SK-N-SH (cell line): ENCODE results near the gene ERI3.

ENCODE experiments used
- EP300 ChIP-seq, 2 experiments: IDR thresholded peaks; 2 replicates each; pipeline versions ENCODE4 v1.4.0 to v1.6.1; 2012; ENCODE audit warnings: borderline replicate concordance in 1 of 2, low read depth in 1 of 2, low read length in 1 of 2
- EZH2phosphoT487 ChIP-seq: fragments of 200-600 bp; sonication (generic); IDR thresholded peaks from 2 replicates; pipeline ENCODE4 v1.6.1; 2017; ENCODE audit warnings: low read depth, mixed run types, mild to moderate bottlenecking, antibody characterized with exemption, moderate library complexity, borderline replicate concordance
- FOXJ3 ChIP-seq: sonication (generic); formaldehyde crosslinking; IDR thresholded peaks from 2 replicates; pipeline ENCODE4 v1.5.1; 2020; ENCODE audit warnings: mild to moderate bottlenecking, missing genetic modification reagents
- GABPA ChIP-seq: IDR thresholded peaks from 2 replicates; pipeline ENCODE4 v1.4.0; 2012; ENCODE audit warnings: low read depth, mild to moderate bottlenecking
- POLR2AphosphoS5 ChIP-seq: IDR thresholded peaks from 2 replicates; pipeline ENCODE4 v1.6.1; 2012; ENCODE audit warnings: low read depth, low read length
- RFX5 ChIP-seq: IDR thresholded peaks from 2 replicates; pipeline ENCODE4 v1.6.1; 2012; ENCODE audit warnings: mild to moderate bottlenecking, improper control_type of control experiment, low read length
- RXRA ChIP-seq: IDR thresholded peaks from 2 replicates; pipeline ENCODE4 v1.4.0; 2012; ENCODE audit warnings: low read depth, mild to moderate bottlenecking, borderline replicate concordance
- SMC3 ChIP-seq: IDR thresholded peaks from 2 replicates; pipeline ENCODE4 v1.6.1; 2012; ENCODE audit warnings: low read depth, low read length, improper control_type of control experiment
- TAF1 ChIP-seq: IDR thresholded peaks from 2 replicates; pipeline ENCODE4 v1.6.1; 2012; ENCODE audit warnings: low read depth, mild to moderate bottlenecking, low read length, moderate library complexity, borderline replicate concordance
- YY1 ChIP-seq: IDR thresholded peaks from 2 replicates; pipeline ENCODE4 v1.4.0; 2012; ENCODE audit warnings: low read depth, mild to moderate bottlenecking
- TF ChIP-seq, protein P1 (sequence below): IDR thresholded peaks from 2 replicates; pipeline ENCODE4 v1.6.1; 2012; ENCODE audit warnings: mild to moderate bottlenecking, low read depth, low read length, moderate library complexity
- TF ChIP-seq, protein P2 (sequence below): fragments of 200-600 bp; sonication (generic); IDR thresholded peaks from 2 replicates; pipeline ENCODE4 v1.6.1; 2017; ENCODE audit warnings: antibody characterized with exemption, mild to moderate bottlenecking, moderate library complexity
- TF ChIP-seq, protein P3 (sequence below): IDR thresholded peaks from 2 replicates; pipeline ENCODE4 v1.4.0; 2012; ENCODE audit warnings: low read depth

DNA sequence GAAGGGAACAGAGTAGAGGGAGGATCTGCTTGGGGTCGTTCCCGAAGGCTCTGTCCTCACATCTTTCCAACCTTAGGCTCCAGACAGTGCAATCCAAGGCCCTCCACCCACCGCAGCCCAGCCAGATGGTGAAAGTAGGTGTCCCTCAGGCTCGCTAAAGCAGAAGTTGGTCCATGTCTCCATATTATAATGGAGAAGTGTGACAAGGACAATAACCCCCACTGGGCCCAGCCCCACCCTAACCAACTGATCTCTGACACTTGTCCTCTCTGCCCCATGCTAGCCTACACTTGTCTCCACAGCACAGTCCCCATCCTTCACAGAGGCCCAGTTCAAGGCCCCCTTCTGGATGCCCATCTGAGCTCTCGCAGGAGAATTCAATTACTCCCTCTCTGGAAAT, 93.1 kb downstream of the ERI3 start:
- no peak for TF ChIP-seq FOXJ3 (CRISPR knock-in tag)
- TF ChIP-seq, protein P1, sequence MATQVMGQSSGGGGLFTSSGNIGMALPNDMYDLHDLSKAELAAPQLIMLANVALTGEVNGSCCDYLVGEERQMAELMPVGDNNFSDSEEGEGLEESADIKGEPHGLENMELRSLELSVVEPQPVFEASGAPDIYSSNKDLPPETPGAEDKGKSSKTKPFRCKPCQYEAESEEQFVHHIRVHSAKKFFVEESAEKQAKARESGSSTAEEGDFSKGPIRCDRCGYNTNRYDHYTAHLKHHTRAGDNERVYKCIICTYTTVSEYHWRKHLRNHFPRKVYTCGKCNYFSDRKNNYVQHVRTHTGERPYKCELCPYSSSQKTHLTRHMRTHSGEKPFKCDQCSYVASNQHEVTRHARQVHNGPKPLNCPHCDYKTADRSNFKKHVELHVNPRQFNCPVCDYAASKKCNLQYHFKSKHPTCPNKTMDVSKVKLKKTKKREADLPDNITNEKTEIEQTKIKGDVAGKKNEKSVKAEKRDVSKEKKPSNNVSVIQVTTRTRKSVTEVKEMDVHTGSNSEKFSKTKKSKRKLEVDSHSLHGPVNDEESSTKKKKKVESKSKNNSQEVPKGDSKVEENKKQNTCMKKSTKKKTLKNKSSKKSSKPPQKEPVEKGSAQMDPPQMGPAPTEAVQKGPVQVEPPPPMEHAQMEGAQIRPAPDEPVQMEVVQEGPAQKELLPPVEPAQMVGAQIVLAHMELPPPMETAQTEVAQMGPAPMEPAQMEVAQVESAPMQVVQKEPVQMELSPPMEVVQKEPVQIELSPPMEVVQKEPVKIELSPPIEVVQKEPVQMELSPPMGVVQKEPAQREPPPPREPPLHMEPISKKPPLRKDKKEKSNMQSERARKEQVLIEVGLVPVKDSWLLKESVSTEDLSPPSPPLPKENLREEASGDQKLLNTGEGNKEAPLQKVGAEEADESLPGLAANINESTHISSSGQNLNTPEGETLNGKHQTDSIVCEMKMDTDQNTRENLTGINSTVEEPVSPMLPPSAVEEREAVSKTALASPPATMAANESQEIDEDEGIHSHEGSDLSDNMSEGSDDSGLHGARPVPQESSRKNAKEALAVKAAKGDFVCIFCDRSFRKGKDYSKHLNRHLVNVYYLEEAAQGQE: no peak
- no peak for TF ChIP-seq RFX5
- TF ChIP-seq EP300 (IDR thresholded peaks at IDR 0.05; ENCODE audit: borderline replicate concordance in 1 of 2, low read depth in 1 of 2, low read length in 1 of 2): no peak
- TF ChIP-seq, protein P2, sequence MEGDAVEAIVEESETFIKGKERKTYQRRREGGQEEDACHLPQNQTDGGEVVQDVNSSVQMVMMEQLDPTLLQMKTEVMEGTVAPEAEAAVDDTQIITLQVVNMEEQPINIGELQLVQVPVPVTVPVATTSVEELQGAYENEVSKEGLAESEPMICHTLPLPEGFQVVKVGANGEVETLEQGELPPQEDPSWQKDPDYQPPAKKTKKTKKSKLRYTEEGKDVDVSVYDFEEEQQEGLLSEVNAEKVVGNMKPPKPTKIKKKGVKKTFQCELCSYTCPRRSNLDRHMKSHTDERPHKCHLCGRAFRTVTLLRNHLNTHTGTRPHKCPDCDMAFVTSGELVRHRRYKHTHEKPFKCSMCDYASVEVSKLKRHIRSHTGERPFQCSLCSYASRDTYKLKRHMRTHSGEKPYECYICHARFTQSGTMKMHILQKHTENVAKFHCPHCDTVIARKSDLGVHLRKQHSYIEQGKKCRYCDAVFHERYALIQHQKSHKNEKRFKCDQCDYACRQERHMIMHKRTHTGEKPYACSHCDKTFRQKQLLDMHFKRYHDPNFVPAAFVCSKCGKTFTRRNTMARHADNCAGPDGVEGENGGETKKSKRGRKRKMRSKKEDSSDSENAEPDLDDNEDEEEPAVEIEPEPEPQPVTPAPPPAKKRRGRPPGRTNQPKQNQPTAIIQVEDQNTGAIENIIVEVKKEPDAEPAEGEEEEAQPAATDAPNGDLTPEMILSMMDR: no peak
- TF ChIP-seq GABPA: no peak
- TF ChIP-seq EZH2phosphoT487: no peak
- TF ChIP-seq, protein P3, sequence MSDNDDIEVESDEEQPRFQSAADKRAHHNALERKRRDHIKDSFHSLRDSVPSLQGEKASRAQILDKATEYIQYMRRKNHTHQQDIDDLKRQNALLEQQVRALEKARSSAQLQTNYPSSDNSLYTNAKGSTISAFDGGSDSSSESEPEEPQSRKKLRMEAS: no peak
- no peak for TF ChIP-seq YY1
- no peak for TF ChIP-seq RXRA
- TF ChIP-seq TAF1: no peak
- no peak for TF ChIP-seq SMC3
- no peak for TF ChIP-seq POLR2AphosphoS5
